NCI-H1048 (cell line): Measurements from ENCODE around the gene PI4KA.
"Not testable (repeated sequence)": the region's sequence is repeated elsewhere in the genome, so short reads cannot be mapped to it uniquely, and the experiment has no call there.

Source experiments
- DNase-seq: peaks from one replicate; lab custom pipeline; 2025; lab: John Stamatoyannopoulos, UW

PI4KA gene

DNA sequence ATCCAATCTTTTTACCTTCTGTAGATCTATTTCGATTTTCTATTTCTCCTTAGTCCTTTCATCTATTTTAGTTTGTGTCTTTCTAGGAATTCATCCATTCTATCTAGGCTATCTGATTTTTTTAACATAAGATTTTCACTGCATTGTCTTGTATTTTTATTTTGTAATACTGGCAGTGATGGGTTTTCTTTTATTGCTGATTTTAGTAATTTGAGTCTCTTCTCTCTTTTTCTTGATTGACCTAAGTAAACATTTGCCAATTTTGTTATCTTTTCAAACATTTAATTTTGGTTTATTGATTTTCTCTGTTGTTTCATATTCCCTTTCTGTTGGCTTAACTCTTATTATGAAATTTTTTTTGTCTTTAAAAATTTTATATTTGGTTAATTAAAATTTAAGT is 192.1 kb downstream of the PI4KA start:
- no peak for DNase-seq

GRCh38 chr22:20664594-20664959 is 194.0 kb downstream of the PI4KA start:
- no peak for DNase-seq

GRCh38 chr22:20663941-20664593 is 194.5 kb downstream of the PI4KA start:
- no peak for DNase-seq

DNA sequence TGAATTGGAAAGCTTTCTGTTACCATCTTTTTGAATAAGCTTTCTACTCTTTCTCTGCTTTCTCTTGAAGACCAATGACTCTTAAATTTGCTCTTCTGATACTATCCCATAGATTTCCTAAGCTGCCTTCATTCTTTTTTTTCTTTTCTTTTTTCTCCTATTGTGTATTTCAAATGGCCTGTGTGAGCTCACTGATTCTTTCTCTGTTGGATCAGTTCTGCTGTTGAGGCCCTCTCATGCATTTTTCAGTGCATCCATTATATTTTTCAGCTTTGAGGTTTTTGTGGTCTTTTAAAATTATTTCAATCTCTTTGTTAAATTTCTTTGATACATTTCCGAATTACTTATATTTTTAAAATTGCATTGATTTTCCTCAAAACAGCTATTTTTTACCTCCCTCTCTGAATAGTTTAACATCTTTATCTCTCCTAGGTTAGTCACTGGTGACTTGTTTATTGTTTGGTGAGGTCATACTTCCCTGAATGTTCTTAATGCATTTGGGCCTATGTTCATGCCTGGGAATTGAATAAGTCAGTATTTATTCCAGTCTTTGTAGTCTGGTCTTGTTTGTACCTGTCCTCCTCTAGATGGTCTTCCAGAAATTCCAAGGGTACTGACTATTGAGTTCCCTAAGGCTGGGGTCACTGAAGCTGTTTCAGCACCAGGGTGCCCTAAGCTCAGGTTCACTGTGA is 195.3 kb downstream of the PI4KA start:
- no peak for DNase-seq

- DNase-seq: not testable (repeated sequence)
These were observed 196.0 kb downstream of the PI4KA start for GRCh38 chr22:20662524-20663036.

DNA sequence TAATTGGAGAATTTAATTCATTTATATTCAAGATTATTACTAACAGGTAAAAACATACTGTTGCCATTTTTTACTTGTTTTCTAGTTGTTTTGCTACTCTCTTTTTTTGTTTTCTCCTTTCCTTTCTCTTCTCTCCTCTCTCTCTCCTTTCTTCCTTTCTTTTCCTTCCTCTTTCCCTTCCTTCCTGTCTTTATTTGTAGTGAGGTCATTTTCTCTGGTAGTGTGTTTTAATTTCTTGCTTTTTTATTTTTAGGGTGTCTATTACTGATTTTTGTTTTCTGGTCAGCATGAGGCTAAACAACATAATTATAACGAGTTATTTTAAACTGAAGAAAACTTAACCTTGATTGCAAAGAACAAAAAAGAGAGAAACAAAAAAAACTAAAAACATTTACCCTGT is 197.1 kb downstream of the PI4KA start:
- DNase-seq: no peak

DNA sequence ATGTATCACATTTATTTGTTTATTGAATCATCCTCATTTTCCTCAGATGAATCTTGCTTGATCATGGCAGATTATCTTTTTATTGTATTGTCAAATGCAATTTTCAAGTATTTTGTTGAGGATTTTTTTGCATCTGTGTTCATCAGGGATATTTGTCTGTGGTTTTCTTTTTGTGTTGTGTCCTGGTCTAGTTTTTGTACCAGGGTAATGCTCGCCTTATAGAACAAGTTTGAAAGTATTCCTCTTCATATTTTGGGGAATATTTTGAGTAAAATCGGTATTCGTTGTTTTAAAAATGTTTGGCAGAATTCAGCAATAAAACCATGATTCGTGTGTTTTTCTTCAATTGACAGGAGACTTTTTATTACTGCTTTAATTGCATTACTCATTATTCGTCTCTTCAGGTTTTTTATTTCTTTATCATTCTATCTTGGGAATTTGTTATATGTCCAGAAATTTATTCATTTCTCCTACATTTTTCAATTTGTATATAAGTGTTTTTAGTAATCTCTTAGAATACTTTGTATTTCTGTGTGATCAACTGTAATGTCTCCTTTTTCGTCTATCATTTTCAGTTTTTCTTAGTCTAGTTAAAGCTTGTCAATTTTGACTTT is 198.1 kb downstream of the PI4KA start:
- no peak for DNase-seq

GRCh38 chr22:20659920-20660319 is 198.7 kb downstream of the PI4KA start:
- no peak for DNase-seq

DNA sequence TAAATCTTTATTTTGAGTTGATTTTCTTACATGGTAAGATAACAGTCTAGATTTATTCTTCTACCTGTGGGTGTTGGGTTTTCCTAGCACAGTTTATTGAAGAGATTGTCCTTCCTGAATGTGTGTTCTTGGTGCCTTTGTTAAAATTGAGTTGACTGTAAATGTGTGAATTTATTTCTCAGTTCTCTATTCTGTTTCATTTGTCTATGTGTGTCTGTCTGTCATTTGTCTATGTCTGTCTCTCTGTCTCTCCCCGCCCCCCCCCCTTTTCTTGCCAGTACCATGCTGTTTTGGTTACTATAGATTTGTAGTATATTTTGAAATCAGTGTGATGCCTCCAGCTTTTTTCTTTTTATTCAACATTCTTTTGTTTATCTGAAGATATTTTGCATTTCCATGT is 199.4 kb downstream of the PI4KA start:
- no peak for DNase-seq

GRCh38 chr22:20658433-20659222 is 200.0 kb downstream of the PI4KA start:
- no peak for DNase-seq

DNA sequence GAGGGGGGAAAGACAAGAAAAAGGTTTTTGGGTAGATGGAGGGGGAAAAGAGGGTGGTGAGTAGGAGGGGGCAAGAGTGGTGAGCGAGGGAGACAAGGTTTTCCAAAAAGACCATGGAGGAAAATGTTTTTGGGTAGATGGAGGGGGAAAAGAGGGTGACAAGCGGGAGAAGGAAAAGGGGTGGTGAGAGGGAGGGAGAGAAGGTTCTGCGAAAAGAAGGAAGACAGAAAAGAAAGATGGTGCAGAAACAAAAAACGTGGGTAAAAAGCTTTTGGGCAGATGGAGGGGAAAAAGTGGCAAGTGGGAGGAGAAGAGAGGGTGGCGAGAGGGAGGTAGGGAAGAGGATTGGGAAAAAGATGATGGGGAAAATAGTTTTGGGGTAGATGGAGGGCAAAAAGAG is 200.6 kb downstream of the PI4KA start:
- no peak for DNase-seq
